IPS-18a (cell line): ENCODE results near the gene LRRC8E.
A peak's percentile ranks its signal among the peaks of the same experiment; 100 is the strongest.
"Not testable (repeated sequence)": the region's sequence is repeated elsewhere in the genome, so short reads cannot be mapped to it uniquely, and the experiment has no call there.

Experiments used
- H3K27ac ChIP-seq: one replicate; pipeline ENCODE4 v1.5.1; 2013; ENCODE audit warnings: low read length
- H3K27me3 ChIP-seq: one replicate; pipeline ENCODE4 v1.6.1; 2013; ENCODE audit warnings: mild to moderate bottlenecking, low read length; ENCODE audit not compliant: control insufficient read depth, insufficient read depth
- H3K36me3 ChIP-seq: one replicate; pipeline ENCODE4 v1.6.1; 2013; ENCODE audit warnings: low read depth, low read length; ENCODE audit not compliant: control insufficient read depth
- H3K4me1 ChIP-seq: one replicate; pipeline ENCODE4 v1.6.1; 2013; ENCODE audit warnings: low read depth, low read length; ENCODE audit not compliant: control insufficient read depth
- H3K4me3 ChIP-seq: one replicate; pipeline ENCODE4 v1.5.1; 2013; ENCODE audit warnings: low read length
- H3K9ac ChIP-seq: one replicate; pipeline ENCODE4 v1.6.1; 2013; ENCODE audit warnings: mild to moderate bottlenecking, low read length, moderate library complexity
- H3K9me3 ChIP-seq: one replicate; pipeline ENCODE4 v1.6.1; 2013; ENCODE audit warnings: low read depth, low read length; ENCODE audit not compliant: control insufficient read depth

Gene LRRC8E

DNA sequence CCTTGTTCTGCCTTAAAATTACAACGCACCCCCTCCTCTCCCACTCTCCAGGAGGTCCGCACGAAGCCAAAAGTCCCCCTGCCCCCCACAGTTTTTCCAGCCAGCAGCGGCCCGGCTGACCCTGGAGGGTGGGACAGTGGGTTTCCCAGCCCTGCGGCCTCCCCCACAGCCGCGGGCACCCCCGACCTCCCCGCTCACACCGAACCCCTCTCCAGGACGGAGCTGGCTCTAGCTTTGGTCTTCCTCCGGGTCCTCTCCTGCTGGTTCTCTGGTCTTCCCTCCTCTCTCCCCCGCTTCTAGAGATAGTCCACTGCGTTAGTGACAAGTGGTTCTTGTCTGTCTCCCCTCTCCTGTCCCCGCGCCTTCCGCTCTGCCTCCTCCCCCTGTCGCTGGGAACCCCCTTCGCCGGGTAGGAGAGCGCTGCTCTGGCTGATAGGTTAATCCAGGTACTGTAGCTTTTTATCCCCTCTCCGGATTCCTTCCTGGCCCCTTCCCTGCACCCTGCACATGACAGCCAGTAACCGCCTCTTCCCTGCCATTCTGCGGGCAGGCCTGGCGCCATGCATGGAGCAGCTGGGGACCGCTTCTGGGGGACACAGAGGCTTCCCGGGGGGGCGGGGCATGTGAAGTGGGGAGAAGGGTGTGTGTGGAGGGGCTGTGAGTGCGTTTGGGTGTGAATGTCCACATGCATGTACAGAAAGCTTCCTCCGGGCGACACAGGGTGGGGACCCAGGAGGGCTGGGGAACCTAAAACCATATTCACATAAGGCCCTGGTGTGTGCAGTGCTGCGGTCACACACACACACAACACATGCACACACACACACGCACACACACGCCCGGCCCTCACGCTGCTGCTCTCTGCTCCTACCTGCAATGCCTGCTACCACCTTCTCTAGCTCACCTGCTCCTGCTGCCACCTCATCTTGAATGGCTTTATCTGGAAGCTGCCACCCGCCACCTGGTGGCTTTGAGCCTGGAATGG, 31.3 kb upstream of the LRRC8E start:
- H3K4me1 ChIP-seq = peaks cover 8% of the 10 kb centered on the region
- no peaks in the 10 kb centered on the region for H3K36me3 ChIP-seq
- H3K27me3 ChIP-seq = peaks cover 25% of the 10 kb centered on the region
- no peak overlapping the region for H3K9ac ChIP-seq
- H3K4me3 ChIP-seq = no peak overlapping the region
- no peak overlapping the region for H3K27ac ChIP-seq
- no peaks in the 10 kb centered on the region for H3K9me3 ChIP-seq

DNA sequence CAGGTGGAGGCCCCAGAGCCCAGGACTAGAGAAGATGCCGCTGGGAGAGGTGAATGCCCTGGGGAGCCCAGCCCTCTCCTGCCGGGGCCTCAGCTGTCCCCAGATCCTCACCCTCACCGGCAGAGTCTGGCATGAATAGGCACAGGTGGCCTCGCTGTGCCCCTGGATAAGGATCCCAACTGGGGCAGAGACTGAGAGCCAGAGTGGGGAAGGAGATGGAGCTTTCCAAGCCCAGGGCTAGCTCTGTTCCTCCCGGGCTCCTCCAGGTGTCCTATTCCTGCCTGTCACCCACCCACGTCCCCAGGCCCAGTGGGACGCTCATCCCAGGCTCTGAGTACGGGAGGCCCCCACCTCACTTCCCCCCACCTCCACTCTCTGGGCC, 30.6 kb upstream of the LRRC8E start:
- Histone ChIP-seq H3K36me3 (no peaks in the 10 kb centered on the region), H3K9me3 (no peaks in the 10 kb centered on the region), H3K4me1 (peaks cover 8% of the 10 kb centered on the region), H3K27ac (no peak overlapping the region), H3K9ac (no peak overlapping the region), H3K4me3 (peak overlapping the region; percentile 52), H3K27me3 (peaks cover 27% of the 10 kb centered on the region)

DNA sequence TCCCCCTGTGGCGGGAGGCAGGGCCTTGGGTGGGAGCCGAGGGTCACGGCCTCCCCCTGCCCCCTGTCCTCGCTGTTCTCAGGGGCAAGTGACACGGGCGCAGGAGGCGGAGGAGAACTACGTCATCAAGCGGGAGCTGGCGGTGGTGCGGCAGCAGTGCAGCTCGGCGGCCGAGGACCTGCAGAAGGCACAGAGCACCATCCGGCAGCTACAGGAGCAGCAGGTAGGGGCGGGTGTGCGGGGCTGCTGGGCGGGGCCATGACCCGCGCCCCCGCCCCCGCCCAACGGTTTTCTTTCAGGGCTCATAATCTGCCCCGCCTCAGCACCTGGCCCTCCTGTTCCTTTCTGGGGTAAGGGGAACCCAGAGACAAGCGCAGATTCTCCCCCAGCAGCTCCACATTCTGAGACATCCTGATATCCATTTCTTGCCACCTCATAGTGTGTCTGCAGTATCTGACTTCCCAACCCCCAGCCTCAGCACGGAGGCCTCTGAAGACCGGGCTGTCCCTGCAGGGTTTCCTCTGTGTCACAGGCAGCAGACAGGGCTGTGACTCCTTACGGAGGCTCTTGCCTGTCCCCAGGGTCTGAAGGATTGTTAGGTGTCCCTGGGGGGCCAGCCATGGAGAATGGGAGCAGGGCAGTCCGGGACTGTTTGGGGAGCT, 30.1 kb upstream of the LRRC8E start:
- Histone ChIP-seq H3K27me3 (peaks cover 30% of the 10 kb centered on the region), H3K4me1 (peaks cover 8% of the 10 kb centered on the region), H3K9ac (no peak overlapping the region), H3K36me3 (no peaks in the 10 kb centered on the region), H3K27ac (no peak overlapping the region), H3K9me3 (no peaks in the 10 kb centered on the region), H3K4me3 (peak overlapping the region; percentile 52)

DNA sequence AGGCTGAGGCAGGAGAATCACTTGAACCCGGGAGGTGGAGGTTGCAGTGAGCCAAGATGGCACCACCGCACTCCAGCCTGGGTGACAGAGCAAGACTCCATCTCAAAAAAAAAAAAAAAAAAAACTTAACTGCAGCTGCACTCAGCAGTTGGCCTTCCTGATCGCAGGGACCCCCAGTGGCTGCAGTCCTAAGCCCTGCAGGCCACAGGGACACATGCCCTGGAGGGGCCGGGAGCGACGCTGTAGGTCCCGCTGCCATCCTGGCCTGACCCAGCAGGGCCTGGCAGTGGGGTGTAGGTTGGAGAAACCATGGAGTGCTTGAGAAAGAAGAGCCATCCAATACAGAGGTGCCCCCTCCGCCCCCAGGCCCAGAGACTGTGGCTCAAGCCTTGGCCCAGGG, 29.2 kb upstream of the LRRC8E start:
- not testable (repeated sequence) for H3K9me3 ChIP-seq, H3K36me3 ChIP-seq, H3K27ac ChIP-seq, H3K4me1 ChIP-seq, H3K9ac ChIP-seq, H3K4me3 ChIP-seq
- peaks cover 36% of the 10 kb centered on the region for H3K27me3 ChIP-seq

DNA sequence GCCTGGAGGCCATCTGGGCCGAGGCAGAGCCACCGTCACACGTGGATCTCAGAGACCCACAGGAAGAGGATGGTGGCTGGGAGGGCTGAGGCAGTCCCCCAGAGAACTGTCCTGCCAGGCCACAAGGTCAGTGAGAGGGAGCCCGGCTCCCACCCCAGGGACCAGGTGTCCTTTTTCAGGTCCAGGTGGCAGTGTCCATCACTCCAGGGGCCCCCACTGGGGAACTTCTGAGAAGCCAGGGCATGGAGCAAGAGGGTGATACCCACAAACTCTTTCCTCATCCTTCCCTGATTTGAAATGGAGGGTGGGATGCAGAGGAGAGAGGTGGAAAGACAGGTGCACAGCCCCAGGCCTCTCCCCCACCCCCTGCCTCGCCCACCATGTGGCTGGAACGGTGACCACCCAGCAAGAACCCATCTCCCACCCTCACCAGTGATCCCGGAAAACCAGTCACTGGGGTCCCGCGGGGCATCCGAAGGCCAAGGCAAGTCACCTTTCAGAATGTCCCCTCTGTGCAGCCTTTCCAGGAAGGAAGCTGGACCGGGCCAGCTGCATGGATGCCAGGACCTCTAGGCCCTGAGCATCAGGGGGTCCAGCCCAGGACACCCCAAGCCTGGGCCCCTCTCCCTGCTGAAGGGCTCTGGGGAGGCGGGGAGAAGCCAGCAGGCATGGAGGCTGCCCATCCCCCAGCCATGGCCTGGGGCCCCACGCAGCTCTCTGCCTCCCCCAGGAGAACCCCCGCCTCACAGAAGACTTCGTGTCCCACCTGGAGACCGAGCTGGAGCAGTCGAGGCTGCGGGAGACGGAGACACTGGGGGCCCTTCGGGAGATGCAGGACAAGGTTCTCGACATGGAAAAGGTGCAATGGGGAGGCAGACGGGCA, 28.2 kb upstream of the LRRC8E start:
- H3K9me3 ChIP-seq = no peaks in the 10 kb centered on the region
- H3K27ac ChIP-seq = no peak overlapping the region
- H3K9ac ChIP-seq = no peak overlapping the region
- no peaks in the 10 kb centered on the region for H3K36me3 ChIP-seq
- no peak overlapping the region for H3K4me3 ChIP-seq
- peaks cover 8% of the 10 kb centered on the region for H3K4me1 ChIP-seq
- peaks cover 38% of the 10 kb centered on the region for H3K27me3 ChIP-seq

DNA sequence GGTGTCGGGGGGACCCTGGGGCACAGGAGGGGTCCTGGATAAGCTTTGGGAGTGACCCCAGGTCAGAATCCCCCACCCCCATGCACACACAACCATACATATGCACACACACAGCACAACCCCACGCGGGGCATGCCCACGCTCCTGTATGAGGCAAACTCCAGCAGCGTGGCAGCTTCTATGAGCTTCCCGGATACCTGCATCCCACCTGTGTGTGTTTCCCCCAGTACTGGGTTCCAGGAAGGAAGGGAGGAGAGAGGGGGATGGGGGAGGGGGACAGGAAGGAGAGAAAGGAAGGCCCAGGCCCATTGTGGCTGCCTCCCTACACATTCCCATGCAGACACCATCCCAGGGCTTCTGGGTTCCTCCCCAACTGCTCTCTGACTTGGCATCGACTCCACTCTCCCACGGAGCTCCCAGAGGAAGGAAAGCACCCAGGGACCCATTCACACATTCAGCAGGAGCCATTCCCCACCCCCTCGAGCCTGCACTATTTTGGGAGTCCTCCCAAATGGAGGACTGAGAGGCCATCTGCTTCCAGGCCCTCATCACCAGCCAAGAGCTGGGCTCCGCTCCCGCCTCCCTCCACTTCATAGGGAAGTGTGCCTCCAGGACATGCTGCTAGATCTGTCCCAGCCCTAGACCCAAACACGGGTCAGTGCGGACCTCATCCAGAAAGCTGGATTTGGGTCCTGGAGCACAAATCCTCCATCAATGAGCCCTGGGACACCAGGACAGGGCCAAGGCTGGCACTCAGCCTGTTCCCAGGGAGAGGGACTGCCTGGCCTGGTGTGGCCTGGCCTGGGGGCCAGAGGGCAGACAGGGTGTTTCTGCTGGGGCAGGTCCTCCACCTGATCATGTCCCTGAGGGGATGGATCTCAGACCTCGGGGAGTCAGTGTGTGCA, 27.3 kb upstream of the LRRC8E start:
- Histone ChIP-seq H3K36me3 (no peaks in the 10 kb centered on the region), H3K4me3 (no peak overlapping the region), H3K4me1 (peaks cover 8% of the 10 kb centered on the region), H3K27ac (no peak overlapping the region), H3K9ac (no peak overlapping the region), H3K27me3 (peaks cover 46% of the 10 kb centered on the region), H3K9me3 (no peaks in the 10 kb centered on the region)

DNA sequence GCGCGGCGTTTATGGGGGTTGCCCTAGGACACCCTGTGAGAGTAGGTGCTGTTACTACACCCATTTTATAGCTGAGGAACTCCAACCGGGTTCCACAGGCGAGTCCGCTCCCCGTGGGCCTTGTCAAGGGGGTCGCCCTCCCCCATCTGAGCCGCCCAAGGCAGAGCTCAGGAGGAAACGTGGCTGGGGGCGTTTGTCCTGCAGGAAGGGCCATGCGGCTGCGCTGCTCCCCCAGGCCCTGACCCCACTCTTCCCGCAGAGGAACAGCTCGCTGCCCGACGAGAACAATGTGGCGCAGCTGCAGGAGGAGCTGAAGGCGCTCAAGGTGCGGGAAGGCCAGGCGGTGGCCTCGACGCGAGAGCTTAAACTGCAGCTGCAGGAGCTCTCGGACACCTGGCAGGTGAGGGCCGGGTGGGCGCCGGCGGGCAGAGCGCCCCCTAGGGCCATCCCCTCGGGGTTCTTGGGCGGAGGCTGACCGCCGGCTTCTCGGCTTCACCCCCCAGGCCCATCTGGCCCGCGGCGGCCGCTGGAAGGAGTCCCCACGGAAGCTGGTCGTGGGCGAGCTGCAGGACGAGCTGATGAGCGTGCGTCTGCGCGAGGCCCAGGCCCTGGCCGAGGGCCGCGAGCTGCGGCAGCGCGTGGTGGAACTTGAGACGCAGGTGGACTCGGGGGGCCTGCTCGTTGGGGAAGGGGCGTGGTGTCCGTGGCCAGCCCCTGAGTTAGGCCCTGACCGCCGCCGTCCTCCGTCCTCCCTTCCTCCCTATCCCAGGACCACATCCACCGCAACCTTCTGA, 26.5 kb upstream of the LRRC8E start:
- Histone ChIP-seq H3K4me3 (peak overlapping the region; percentile 44), H3K4me1 (peaks cover 8% of the 10 kb centered on the region), H3K9me3 (no peaks in the 10 kb centered on the region)

GRCh38 chr19:7862413-7862951, 25.8 kb upstream of the LRRC8E start:
- Histone ChIP-seq H3K4me3 (peak overlapping the region; percentile 44), H3K4me1 (peaks cover 8% of the 10 kb centered on the region), H3K9ac (no peak overlapping the region), H3K27me3 (peaks cover 46% of the 10 kb centered on the region), H3K27ac (no peak overlapping the region), H3K36me3 (no peaks in the 10 kb centered on the region), H3K9me3 (no peaks in the 10 kb centered on the region)

More for the DNA sequence above, 26.5 kb upstream of the LRRC8E start:
- Histone ChIP-seq H3K36me3 (no peaks in the 10 kb centered on the region), H3K27ac (no peak overlapping the region), H3K27me3 (peaks cover 46% of the 10 kb centered on the region), H3K9ac (no peak overlapping the region)

GRCh38 chr19:7863157-7863970, 24.9 kb upstream of the LRRC8E start:
- Histone ChIP-seq H3K9me3 (no peaks in the 10 kb centered on the region), H3K27me3 (peaks cover 46% of the 10 kb centered on the region), H3K4me1 (peaks cover 5% of the 10 kb centered on the region), H3K27ac (no peak overlapping the region), H3K4me3 (peak overlapping the region; percentile 42), H3K36me3 (no peaks in the 10 kb centered on the region), H3K9ac (no peak overlapping the region)
